ENCODE data around the gene SSBP2. TPM values are rescaled to one million over a fixed set of nuclear protein-coding genes. Genes with fewer than 3 reads are reported as not detected.
"Not testable (repeated sequence)": the region's sequence is repeated elsewhere in the genome, so short reads cannot be mapped to it uniquely, and the experiment has no call there.

Gene SSBP2
- polyA plus RNA-seq, 1 donor: 63.5 TPM

- DNase-seq: no peak
Observed at GRCh38 chr5:81728301-81728700, 22.6 kb downstream of the SSBP2 start.

- no peak for DNase-seq
Observed at GRCh38 chr5:81726297-81726696, 24.6 kb downstream of the SSBP2 start.

GRCh38 chr5:81724571-81724970, 26.3 kb downstream of the SSBP2 start:
- DNase-seq: no peak

GRCh38 chr5:81724108-81724507, 26.8 kb downstream of the SSBP2 start:
- no peak for DNase-seq

GRCh38 chr5:81721049-81721448, 29.8 kb downstream of the SSBP2 start:
- DNase-seq: no peak

- DNase-seq: no peak
Observed at GRCh38 chr5:81719743-81720345, 31.1 kb downstream of the SSBP2 start.

- DNase-seq: no peak
Observed at GRCh38 chr5:81718300-81718699, 32.6 kb downstream of the SSBP2 start.

- no peak for DNase-seq
Observed at GRCh38 chr5:81717860-81718259, 33.0 kb downstream of the SSBP2 start.

GRCh38 chr5:81717226-81717625, 33.7 kb downstream of the SSBP2 start:
- DNase-seq: no peak

- not testable (repeated sequence) for DNase-seq
Observed at GRCh38 chr5:81714076-81714475, 36.8 kb downstream of the SSBP2 start.

GRCh38 chr5:81708889-81709288, 42.0 kb downstream of the SSBP2 start:
- DNase-seq: no peak

- DNase-seq: no peak
Observed at GRCh38 chr5:81703840-81704239, 47.1 kb downstream of the SSBP2 start.

- DNase-seq: no peak
Observed at GRCh38 chr5:81700166-81700565, 50.7 kb downstream of the SSBP2 start.

- no peak for DNase-seq
Observed at GRCh38 chr5:81698813-81699212, 52.1 kb downstream of the SSBP2 start.

GRCh38 chr5:81696418-81697397, 54.2 kb downstream of the SSBP2 start:
- DNase-seq: no peak

- no peak for DNase-seq
Observed at GRCh38 chr5:81694726-81695125, 56.2 kb downstream of the SSBP2 start.

- DNase-seq: no peak
Observed at GRCh38 chr5:81688215-81688614, 62.7 kb downstream of the SSBP2 start.

GRCh38 chr5:81687292-81687691, 63.6 kb downstream of the SSBP2 start:
- no peak for DNase-seq

- DNase-seq: no peak
Observed at GRCh38 chr5:81685471-81685870, 65.4 kb downstream of the SSBP2 start.

- no peak for DNase-seq
Observed at GRCh38 chr5:81679885-81680284, 71.0 kb downstream of the SSBP2 start.

GRCh38 chr5:81675420-81675819, 75.5 kb downstream of the SSBP2 start:
- no peak for DNase-seq

GRCh38 chr5:81665795-81666194, 85.1 kb downstream of the SSBP2 start:
- DNase-seq: no peak

GRCh38 chr5:81660624-81661023, 90.3 kb downstream of the SSBP2 start:
- DNase-seq: not testable (repeated sequence)

GRCh38 chr5:81657386-81657785, 93.5 kb downstream of the SSBP2 start:
- no peak for DNase-seq
